Esophagus muscularis mucosa (tissue), 4 donors: ENCODE measurements around the gene TRMT1.
A peak's percentile ranks its signal among the peaks of the same experiment; 100 is the strongest.

Experiments
- CTCF ChIP-seq, 3 experiments: fragments of 200-600 bp in 2 of 3; fragments of 450-650 bp in 1 of 3; sonication (generic) in 2 of 3; IDR thresholded peaks; one replicate each; pipeline ENCODE4 v1.5.1; 2017 to 2019; ENCODE audit warnings: antibody characterized with exemption in 3 of 3, mild to moderate bottlenecking in 2 of 3, moderate library complexity in 1 of 3
- EP300 ChIP-seq: sonication (generic); formaldehyde crosslinking; IDR thresholded peaks from one replicate; pipeline ENCODE4 v1.6.1; 2017; ENCODE audit warnings: antibody characterized with exemption
- POLR2A ChIP-seq: fragments of 450-650 bp; IDR thresholded peaks from one replicate; pipeline ENCODE4 v1.6.1; 2017; ENCODE audit warnings: antibody characterized with exemption, moderate library complexity, mild to moderate bottlenecking, low read depth
- POLR2AphosphoS5 ChIP-seq, 2 donors: sonication (generic); formaldehyde crosslinking; IDR thresholded peaks; one replicate each; pipeline ENCODE4 v1.6.1; 2017; ENCODE audit warnings: antibody characterized with exemption in 2 of 2

GRCh38 chr19:13154911-13155471 is 38.5 kb upstream of the TRMT1 start:
- no peak for TF ChIP-seq EP300
- TF ChIP-seq CTCF (IDR thresholded peaks at IDR 0.05): peak in 1 of 3 experiments; percentile 20
- peak in 1 of 2 donors; percentile 2 for TF ChIP-seq POLR2AphosphoS5 (IDR thresholded peaks at IDR 0.05)
- TF ChIP-seq POLR2A: no peak
